AG04450 (cell line): Measurements from ENCODE around the gene LAMA4. TPM values are rescaled to one million over a fixed set of nuclear protein-coding genes. Genes with fewer than 3 reads are reported as not detected.

Source experiments
- CTCF ChIA-PET: fragments of 300-600, 350-600 bp; formaldehyde crosslinking; extraction: SDS; loops from one replicate; lab custom pipeline; 2022; ENCODE audit warnings: antibody characterized with exemption, inconsistent platforms; lab: Charles Lee
- POLR2A ChIA-PET: fragments of 350-600 bp; formaldehyde crosslinking; extraction: SDS; loops from one replicate; lab custom pipeline; 2021; ENCODE audit warnings: antibody characterized with exemption, inconsistent platforms; lab: Yijun Ruan, JAX
- DNase-seq: peaks from one replicate; pipeline ENCODE4 v3.0.0-alpha.2; 2011; ENCODE audit warnings: low read depth, low spot score
- H3K27ac ChIP-seq: one replicate; pipeline ENCODE4 v1.5.1; 2012; ENCODE audit warnings: low read depth, low read length, control low read depth
- H3K27me3 ChIP-seq: one replicate; pipeline ENCODE4 v1.6.0; 2012; ENCODE audit warnings: low read length; ENCODE audit not compliant: control insufficient read depth, insufficient read depth
- H3K4me3 ChIP-seq: 2 replicates; pipeline ENCODE4 v1.5.1; 2011; ENCODE audit warnings: mild to moderate bottlenecking, low read depth, low read length, control low read depth
- H3K9me3 ChIP-seq: 2 replicates; pipeline ENCODE4 v1.5.1; 2012; ENCODE audit warnings: low read length; ENCODE audit not compliant: control insufficient read depth, insufficient read depth
- CTCF ChIP-seq: IDR thresholded peaks from 2 replicates; pipeline ENCODE4 v1.5.1; 2011; ENCODE audit warnings: low read depth, low read length, control low read depth, inconsistent platforms
- polyA plus RNA-seq: library from polyadenylated mRNA; depleted of rRNA; stranded (reverse); fragments of >200 nt; gene quantifications from 2 replicates; pipeline ENCODE4 v1.2.3, GENCODE V29; 2011

The LAMA4 gene
- polyA plus RNA-seq, 1 experiment: 246 TPM

GRCh38 chr6:112286010-112286409 is 31.6 kb upstream of the LAMA4 start:
- ChIA-PET CTCF (interaction anchor here (0.6 to 1.3 kb wide), 3 partner anchors 8 to 30 kb away, joined by 3 to 8 read pairs (median 3); no protein-coding TSS in a partner anchor), POLR2A (no interaction called here)
- no peak for DNase-seq
- Histone ChIP-seq H3K27me3 (no peaks in the 10 kb centered on the region), H3K27ac (no peak overlapping the region), H3K4me3 (no peak overlapping the region), H3K9me3 (peaks cover 4% of the 10 kb centered on the region; the same call in 1 of the 2 replicates)
- TF ChIP-seq CTCF: no peak

- no peak for TF ChIP-seq CTCF
- no peaks in the 10 kb centered on the region for H3K27me3 ChIP-seq
- H3K9me3 ChIP-seq: peaks cover 4% of the 10 kb centered on the region; the same call in 1 of the 2 replicates
- DNase-seq: no peak
- ChIA-PET CTCF (no interaction called here), POLR2A (no interaction called here)
- H3K4me3 ChIP-seq: no peak overlapping the region
- no peak overlapping the region for H3K27ac ChIP-seq
These were observed 30.2 kb upstream of the LAMA4 start for GRCh38 chr6:112284603-112285002.

- CTCF ChIA-PET: no interaction called here
These were observed 29.3 kb upstream of the LAMA4 start for GRCh38 chr6:112283621-112284020.

GRCh38 chr6:112281821-112282615 is 27.7 kb upstream of the LAMA4 start:
- ChIA-PET CTCF (interaction anchor here (0.5 to 3.1 kb wide), 5 partner anchors 15 to 321 kb away, joined by 3 to 13 read pairs (median 4); no protein-coding TSS in a partner anchor), POLR2A (interaction anchor here (2.5 kb wide), 1 partner anchor 28 kb away, joined by 9 read pairs; the partner anchor contains the start of gene LAMA4)
- Histone ChIP-seq H3K4me3 (no peak overlapping the region), H3K27me3 (no peaks in the 10 kb centered on the region), H3K9me3 (peaks cover 4% of the 10 kb centered on the region; the same call in 1 of the 2 replicates), H3K27ac (no peak overlapping the region)
- DNase-seq: peak; percentile 82
- TF ChIP-seq CTCF: peak; percentile 51

More at GRCh38 chr6:112283621-112284020, 29.3 kb upstream of the LAMA4 start:
- DNase-seq: no peak
- Histone ChIP-seq H3K27ac (no peak overlapping the region), H3K9me3 (peaks cover 4% of the 10 kb centered on the region; the same call in 1 of the 2 replicates), H3K27me3 (no peaks in the 10 kb centered on the region), H3K4me3 (no peak overlapping the region)
- no peak for TF ChIP-seq CTCF
- POLR2A ChIA-PET: no interaction called here
